Measurements from ENCODE around the gene TAF15. TPM values are rescaled to one million over a fixed set of nuclear protein-coding genes. Genes with fewer than 3 reads are reported as not detected.

The TAF15 gene
- total and polyA plus RNA-seq, 7 donors, result 55.9 to 147 (median 61.1) TPM

DNA sequence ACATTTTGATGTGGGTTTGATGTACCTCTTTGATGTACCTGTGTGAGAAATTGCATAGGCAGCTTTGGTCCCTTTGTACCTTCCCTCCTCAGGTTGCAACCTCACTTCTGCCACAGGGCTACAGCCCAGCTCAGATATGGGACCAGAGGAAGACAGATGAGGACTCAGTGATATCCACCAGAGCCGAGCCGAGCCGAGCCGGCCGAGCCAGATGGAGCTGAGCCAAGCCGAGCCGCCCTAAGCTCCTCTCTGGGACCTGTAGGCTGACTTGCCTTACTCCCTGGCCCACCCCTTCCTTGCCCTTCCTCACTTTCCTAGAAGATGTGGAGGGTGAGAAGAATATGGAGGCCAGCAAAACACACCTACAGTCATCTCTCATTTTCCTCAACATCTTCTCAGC lies 55.6 kb downstream of the TAF15 start:
- intact Hi-C loops (cut with DNase I), result no loop called here
- Histone ChIP-seq H3K27ac (no peak overlapping the region), H3K27me3 (no peaks in the 10 kb centered on the region), H3K9me3 (no peaks in the 10 kb centered on the region), H3K4me1 (peaks cover 0 to 11% (median 3%) of the 10 kb centered on the region in 4 donors), H3K4me3 (no peak overlapping the region), H3K36me3 (no peaks in the 10 kb centered on the region)
- DNase-seq, result no peak
- TF ChIP-seq, protein P1, sequence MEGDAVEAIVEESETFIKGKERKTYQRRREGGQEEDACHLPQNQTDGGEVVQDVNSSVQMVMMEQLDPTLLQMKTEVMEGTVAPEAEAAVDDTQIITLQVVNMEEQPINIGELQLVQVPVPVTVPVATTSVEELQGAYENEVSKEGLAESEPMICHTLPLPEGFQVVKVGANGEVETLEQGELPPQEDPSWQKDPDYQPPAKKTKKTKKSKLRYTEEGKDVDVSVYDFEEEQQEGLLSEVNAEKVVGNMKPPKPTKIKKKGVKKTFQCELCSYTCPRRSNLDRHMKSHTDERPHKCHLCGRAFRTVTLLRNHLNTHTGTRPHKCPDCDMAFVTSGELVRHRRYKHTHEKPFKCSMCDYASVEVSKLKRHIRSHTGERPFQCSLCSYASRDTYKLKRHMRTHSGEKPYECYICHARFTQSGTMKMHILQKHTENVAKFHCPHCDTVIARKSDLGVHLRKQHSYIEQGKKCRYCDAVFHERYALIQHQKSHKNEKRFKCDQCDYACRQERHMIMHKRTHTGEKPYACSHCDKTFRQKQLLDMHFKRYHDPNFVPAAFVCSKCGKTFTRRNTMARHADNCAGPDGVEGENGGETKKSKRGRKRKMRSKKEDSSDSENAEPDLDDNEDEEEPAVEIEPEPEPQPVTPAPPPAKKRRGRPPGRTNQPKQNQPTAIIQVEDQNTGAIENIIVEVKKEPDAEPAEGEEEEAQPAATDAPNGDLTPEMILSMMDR (IDR thresholded peaks at IDR 0.05), result no peak
- TF ChIP-seq POLR2AphosphoS5 (IDR thresholded peaks at IDR 0.05) (no peak), EP300 (IDR thresholded peaks at IDR 0.05) (no peak), POLR2A (IDR thresholded peaks at IDR 0.05) (no peak)
- WGBS, 2 donors, result 88 to 91% methylated on average over 7 of the region's 7 CpGs

DNA sequence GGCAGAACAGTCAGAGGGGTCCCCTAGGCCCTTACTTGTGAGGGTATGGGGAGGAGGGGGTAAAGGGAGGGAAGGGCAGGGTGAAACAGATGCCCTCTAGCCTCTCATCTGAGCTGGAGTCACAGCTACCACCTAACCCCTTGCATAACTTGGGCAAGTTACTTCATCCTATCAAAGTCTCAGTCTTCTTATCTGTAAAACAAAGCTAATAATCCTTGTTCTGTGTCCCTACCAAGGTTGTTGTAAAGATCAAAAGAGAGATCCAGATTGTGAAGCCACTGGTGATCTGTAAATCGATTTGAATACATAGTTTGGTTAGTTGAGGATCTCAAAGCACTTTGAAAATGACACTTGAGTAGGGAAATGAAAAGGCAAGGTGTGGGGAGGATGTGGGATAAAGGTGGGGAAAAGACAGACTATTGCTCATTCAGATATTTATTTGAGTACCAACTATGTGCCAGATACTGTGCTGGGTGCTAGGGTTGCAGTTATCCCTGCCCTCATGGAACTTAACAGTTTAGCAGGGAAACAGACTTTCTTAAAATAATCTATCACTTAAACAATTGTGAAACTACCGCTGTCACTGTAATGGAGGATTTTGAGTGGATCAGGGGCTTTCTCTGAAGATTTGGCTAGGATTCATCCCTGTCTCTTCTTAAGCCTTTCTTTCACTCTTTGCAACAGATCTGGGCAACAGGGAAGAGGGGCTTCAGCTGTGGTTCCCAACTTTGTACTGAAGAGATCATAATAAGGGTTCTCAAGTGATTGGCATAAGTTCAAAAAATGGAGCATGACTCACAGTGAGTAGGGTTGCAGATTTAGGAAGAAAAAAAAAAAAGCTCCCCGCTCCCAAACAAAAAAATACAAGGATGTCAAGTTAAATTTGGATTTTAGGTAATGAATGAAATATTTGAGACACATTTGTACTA lies 56.4 kb downstream of the TAF15 start:
- Histone ChIP-seq H3K27me3 (no peaks in the 10 kb centered on the region), H3K36me3 (no peaks in the 10 kb centered on the region), H3K4me3 (no peak overlapping the region), H3K9me3 (no peaks in the 10 kb centered on the region), H3K4me1 (peaks cover 0 to 11% (median 3%) of the 10 kb centered on the region in 4 donors), H3K27ac (no peak overlapping the region)
- no peak for DNase-seq
- WGBS, 2 donors, result 70 to 82% methylated on average over 3 of the region's 3 CpGs
- TF ChIP-seq, protein P1 (IDR thresholded peaks at IDR 0.05), result no peak
- TF ChIP-seq POLR2A (IDR thresholded peaks at IDR 0.05) (no peak), EP300 (IDR thresholded peaks at IDR 0.05) (no peak), POLR2AphosphoS5 (IDR thresholded peaks at IDR 0.05) (no peak)
- intact Hi-C loops (cut with DNase I), result no loop called here

DNA sequence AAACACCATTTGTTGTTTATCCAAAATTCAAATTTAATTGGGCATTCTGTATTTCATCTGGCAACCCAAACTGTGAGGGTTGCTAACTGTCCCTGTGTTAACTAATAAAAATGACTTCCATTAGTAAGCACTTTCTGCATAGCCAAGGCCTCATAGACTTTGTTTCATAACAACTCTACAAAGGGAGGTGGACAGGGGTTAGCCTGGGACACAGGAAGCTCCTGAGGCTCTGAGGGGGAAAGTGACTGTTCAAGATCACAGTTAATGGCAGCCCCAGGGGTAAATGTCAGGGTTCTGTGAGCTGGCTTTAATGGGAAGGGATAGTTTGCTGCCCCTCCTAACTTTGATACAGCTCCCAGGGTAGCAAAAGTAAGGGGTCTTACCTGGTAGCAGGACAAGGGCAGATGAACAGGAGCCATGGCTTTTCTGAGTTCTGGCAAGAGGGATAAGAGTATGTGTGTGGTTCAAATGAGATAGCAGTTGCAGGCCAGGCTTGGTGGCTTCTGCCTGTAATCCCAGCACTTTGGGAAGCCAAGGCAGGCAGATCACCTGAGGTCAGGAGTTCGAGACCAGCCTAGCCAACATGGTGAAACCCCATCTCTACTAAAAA lies 57.2 kb downstream of the TAF15 start:
- 86 to 91% methylated on average over 1 of the region's 1 CpG for WGBS, 2 donors
- TF ChIP-seq POLR2AphosphoS5 (IDR thresholded peaks at IDR 0.05) (no peak), POLR2A (IDR thresholded peaks at IDR 0.05) (no peak), EP300 (IDR thresholded peaks at IDR 0.05) (no peak)
- TF ChIP-seq, protein P1 (IDR thresholded peaks at IDR 0.05), result no peak
- DNase-seq, result no peak
- H3K27ac ChIP-seq, result no peak overlapping the region
- intact Hi-C loops (cut with DNase I), result no loop called here
- no peaks in the 10 kb centered on the region for H3K36me3 ChIP-seq
- H3K4me1 ChIP-seq, result peaks cover 0 to 11% (median 3%) of the 10 kb centered on the region in 4 donors
- H3K27me3 ChIP-seq, result no peaks in the 10 kb centered on the region
- H3K9me3 ChIP-seq, result no peaks in the 10 kb centered on the region
- H3K4me3 ChIP-seq, result no peak overlapping the region

DNA sequence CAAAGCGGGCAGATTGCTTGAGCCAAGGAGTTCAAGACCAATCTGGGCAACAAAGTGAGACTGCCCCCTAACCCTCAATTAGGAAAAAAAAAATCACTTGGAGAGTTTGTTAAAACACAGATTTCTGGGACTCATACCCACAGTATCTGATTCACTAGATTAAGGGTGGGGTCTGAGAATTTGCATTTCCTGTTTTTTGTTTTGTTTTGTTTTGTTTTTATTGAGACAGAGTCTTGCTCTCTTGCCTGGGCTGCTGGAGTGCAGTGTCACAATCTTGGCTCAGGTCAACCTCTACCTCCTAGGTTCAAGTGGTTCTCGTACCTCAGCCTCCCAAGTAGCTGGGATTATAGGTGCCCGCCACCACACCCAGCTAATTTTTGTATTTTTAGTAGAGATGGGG lies 58.3 kb downstream of the TAF15 start:
- Histone ChIP-seq H3K4me3 (no peak overlapping the region), H3K27me3 (no peaks in the 10 kb centered on the region), H3K36me3 (no peaks in the 10 kb centered on the region), H3K27ac (no peak overlapping the region), H3K4me1 (peaks cover 0 to 11% (median 3%) of the 10 kb centered on the region in 4 donors), H3K9me3 (no peaks in the 10 kb centered on the region)
- intact Hi-C loops (cut with DNase I), result no loop called here
- 97 to 100% methylated on average over 3 of the region's 3 CpGs for WGBS, 2 donors
- TF ChIP-seq, protein P1 (IDR thresholded peaks at IDR 0.05), result no peak
- TF ChIP-seq EP300 (IDR thresholded peaks at IDR 0.05), result no peak
- TF ChIP-seq POLR2AphosphoS5 (IDR thresholded peaks at IDR 0.05), result no peak
- no peak for TF ChIP-seq POLR2A (IDR thresholded peaks at IDR 0.05)
- DNase-seq, result no peak

Measured in sigmoid colon (tissue), 7 donors.